HG02852 (cell line): ENCODE measurements around the gene DNAI1.
"Not testable (repeated sequence)": the region's sequence is repeated elsewhere in the genome, so short reads cannot be mapped to it uniquely, and the experiment has no call there.

Experiments
- ATAC-seq: cut with Tn5 transposase; IDR thresholded peaks from one replicate; pipeline ENCODE4 v1.9.1; 2021; ENCODE audit warnings: mild to moderate bottlenecking, moderate library complexity; ENCODE audit not compliant: unreplicated experiment

Gene DNAI1

DNA sequence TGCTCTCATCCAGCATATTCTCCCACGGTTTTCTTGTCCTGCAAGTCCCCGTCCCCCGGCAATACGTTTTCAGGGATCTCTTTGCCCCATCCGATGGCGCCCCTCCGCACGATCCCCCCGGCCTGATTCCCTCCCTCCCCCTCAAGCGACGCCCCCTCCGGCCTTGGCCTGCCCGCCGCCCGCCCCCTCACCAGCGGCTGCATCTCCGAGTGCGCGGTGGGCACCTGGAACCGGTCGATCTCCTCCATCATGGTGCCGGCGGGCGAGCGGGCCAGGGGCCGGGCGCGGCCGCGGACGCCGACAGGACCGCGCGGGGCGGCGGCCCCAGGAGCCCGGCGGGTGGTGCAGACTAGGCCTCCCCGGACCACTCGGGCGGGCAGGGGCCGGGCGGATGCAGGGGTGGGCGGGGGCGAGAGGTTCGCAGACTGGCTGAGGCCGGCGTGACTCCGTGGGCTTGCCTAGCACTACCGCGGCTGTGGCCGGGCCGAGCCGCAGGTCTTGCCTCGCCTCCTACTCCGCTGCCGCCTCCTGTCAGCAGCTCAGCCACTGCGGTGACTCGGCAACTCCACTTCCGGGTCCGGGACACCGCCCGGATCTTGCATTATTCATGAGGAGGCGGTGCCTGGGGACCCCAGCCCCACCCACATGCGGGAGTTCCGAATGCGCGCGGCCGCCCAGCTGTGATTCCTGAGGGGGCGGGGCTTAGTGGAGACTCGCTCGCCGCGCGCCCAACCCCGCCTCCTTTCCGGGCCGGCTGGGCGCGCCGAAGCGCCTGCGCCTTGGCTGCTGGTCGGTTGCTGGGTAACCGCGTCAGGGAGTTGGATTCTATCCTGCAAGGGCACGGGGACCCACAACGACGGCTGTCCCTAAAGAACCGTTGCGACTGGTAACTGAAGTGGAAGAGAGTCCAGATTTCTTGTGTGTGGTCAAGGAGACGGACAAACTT lies at the start of gene DNAI1, which contains the start of gene FAM219A:
TSS of gene DNAI1 (plus strand) at position 793 of the 946 bp plus-strand sequence. CDS start 201 bp downstream, outside the sequence.
TSS of gene FAM219A (minus strand) at position 558 of the 946 bp plus-strand sequence. CDS start at position 251, 307 bp downstream.
- ATAC-seq = peak; percentile 96

DNA sequence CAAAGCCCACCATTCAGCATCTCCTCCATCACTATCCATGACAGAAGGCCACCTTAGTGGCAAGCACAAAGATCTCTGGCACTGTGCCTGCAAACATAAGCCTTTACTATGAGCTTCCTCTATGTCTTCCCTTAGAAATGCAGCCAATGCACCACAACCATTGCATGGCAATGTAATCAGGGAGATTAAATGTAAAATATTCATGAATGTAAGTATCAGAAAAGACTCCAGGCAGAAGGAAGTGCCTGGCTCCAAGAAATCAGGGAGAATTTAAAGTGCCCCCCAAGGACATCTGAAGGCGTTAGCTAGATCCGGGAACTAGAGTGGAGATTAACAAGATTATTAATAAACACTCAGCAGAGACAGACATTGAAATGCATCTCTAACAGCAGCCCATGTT lies 49.5 kb upstream of the DNAI1 start:
- no peak for ATAC-seq

DNA sequence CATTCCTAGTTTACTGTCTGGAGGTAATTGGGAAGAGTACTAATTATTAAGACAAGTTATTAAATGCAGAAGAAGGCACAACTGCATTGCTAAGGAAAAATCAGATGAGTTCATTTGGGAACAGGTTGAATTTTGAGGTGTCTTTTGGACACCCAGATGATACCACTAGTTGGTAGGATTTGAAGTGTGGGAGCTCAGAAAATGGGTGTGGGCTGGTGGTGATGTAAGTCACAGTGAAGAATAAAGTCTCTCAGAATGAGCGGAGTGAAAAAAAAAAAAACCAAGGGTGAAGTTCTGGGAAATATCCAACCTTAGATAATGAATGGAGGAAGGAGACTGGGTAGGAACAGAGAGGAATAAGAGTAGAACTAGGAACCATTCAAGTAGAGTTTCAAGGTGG lies 46.3 kb upstream of the DNAI1 start:
- ATAC-seq = no peak

DNA sequence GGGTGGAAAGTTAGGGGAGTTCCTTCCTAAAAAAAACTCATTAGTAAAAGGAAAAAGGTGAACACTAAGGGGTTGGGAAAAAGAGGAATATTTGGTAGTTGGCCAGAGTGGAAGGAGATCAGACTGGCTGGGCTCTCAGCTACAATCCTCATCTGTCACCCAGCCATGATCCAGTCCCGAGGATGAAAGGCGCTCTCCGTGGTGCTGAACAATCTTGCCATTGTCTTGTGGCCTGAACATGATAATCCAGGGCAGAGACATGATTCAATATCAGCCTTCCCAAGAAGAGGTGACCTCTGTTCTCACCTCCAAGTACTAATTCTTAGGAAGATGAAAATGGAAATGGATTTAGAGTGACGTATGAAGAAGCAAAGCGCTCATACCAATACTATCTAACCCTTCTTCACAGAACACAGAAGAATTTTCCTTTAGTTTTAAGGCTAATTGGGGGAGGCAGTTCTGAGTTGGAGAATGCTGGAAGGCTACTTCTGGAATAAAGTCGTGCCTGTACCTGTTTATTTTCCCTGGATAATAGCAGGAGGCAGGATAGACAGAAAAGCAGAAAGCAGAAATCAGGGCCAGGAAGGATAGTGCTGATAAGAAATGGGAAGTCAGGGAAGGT lies 45.3 kb upstream of the DNAI1 start:
- ATAC-seq = no peak

DNA sequence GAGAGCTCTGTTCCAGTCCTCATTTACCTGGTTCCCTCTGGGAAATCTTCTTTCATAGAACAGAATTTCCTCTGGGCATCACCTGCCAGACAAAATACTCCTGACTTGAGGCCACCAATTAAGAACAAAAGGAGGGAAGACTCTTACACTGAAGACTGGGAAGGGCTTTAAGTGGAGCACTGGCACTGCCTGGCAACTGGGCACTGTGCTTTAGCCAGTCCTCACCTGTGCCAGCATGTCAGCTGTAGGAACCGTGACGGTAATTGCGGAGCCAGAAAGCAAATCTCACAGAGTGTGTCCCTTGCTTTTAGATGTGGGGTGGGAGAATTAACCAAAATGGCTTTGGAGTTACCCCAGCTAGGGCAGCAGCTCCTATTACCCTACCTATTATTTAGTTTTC lies 40.9 kb upstream of the DNAI1 start:
- ATAC-seq = no peak

DNA sequence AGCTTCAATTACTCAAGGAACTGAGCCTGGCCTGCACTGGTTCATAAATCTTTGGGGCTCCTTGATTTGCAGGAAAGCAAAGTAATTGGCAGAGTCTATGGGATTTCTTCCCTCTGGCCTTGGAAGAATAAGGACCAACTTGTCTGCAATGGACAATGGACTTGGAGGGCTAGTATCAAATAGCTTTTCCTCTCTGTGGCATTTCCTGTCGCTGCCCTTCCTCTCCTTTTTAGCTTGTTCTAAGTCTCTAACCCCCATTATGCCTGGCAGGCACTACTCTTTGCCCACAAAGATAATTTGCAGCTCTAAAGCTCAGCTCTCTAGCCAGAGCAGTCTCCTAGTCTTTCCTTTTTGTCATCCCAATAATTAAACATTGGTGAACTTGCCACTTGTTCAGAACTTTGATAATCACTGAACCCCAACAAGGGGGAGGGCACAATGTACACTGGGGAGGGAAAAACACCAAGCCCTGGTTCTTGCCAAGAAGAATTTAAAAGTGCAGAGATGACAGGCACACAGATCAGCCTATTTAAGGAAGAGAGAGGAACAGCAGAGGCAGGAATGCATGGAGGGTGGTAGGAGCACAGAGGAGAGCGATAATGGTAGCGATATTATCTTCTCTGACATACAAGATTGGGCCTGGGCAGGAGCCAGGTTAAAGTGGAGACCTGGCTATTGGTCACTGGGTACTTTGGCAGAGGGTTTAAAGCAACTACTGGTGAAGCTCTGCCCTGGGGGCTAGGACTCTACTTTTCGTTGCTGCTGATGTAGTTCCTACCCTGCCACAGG lies 38.7 kb upstream of the DNAI1 start:
- ATAC-seq = no peak

DNA sequence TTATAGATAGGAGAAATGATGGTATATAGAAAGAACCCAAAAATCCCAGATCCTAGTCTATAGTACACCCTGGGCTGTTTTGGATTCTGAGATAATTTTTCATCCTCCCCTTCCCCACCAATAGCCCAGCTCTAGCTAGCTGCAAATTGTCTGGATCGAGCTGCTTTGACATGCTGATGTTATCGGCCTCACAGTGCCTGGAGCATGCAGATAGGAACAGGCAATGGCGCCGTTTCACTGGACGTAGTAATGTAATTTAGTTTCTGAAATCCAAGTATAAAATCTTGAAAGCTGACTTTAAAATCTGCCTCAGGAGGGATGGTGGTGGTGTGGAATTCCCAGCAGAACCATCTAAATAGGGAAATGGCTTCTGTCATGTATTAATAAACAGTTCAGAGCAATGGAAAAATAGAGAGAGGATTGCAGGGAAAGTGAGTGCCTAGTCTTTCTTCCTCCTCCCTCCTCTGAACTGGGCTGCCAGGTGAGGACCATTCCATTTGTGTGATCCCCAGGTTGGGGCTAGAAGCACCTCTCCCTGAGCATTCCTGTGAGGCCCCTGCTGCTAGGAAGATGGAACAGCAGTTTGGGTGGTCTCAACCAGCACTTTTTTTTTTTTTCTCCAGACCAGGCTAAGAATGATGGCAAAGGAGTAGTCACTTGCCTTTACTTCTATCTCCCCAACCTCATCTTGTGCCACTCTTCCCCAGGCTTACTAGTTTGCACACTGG lies 32.1 kb upstream of the DNAI1 start:
- ATAC-seq = no peak

DNA sequence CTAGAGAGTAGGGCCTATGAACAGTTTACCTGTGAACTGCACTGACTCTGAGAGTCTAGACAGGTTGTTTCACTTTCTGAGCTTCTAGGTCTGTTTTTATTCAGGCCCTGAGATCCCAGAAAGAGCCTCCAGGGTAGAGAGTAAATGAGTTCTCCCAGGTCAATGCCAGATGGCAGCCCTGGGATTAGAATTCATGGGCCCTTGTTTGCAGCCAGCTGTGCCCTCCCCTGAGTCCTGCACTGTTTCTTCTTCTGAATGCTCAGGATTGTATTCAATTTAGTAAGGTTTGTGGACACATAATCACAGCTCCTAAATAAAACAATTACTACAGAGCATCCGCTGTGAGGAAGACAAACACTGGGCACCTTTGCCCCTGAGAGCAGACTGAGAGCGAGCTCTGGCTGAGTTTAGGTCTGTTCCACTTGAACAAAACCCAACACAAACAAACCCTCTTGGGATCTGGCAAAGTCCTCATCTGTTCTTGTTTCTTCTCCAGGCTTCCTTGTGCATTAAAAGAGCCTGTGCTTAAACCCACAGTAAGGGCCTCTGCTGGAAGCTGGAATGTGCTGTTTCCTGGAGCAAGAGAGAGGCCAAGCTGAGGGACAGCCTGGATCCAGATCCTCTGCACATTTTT lies 30.2 kb upstream of the DNAI1 start:
- no peak for ATAC-seq

DNA sequence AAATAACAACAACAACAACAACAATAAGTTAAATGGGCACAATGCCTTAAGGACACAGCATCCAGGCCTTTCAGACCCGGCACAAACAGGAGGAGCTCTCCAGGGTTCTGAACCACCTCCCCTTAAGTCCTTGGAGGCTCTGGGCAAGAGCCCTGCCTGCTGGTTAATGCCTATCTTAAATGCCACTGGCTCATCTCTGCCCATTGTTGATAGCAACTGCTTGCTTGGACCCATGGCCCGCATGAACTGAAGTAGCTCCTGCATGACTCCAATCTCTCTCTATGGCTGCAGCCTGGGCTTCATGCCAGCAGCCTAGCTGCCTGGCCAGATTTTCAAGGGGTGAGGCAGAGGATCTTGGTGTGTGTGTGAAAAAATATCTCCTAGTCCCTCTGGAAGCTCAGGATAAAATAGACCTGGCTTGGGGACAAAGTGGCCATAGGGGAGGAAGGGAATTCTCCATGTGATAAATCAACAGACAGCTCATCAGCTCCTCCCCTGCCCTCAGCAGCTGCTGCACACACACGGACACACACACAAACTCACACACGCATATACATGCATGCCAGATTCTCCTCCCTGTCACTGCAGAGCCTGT lies 27.7 kb upstream of the DNAI1 start:
- no peak for ATAC-seq

DNA sequence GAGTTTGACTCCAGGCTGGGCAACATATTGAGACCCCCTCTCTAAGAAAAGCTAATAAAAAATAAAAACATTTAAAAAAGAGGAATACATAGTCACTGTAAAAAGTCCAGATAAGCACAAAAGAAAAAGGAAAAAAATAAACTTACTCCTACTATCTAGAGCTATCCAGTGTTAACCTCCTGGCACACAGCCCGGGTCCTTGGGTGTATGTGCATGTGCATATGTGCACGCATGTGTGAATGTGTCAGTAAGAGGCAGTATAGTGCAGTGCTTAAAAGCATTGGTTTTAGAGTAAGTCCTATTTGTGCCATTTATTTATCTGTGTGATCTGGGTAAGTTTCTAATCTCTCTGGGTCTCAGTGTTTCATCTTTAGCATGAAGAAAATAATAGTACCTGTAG lies 26.9 kb upstream of the DNAI1 start:
- ATAC-seq = no peak

DNA sequence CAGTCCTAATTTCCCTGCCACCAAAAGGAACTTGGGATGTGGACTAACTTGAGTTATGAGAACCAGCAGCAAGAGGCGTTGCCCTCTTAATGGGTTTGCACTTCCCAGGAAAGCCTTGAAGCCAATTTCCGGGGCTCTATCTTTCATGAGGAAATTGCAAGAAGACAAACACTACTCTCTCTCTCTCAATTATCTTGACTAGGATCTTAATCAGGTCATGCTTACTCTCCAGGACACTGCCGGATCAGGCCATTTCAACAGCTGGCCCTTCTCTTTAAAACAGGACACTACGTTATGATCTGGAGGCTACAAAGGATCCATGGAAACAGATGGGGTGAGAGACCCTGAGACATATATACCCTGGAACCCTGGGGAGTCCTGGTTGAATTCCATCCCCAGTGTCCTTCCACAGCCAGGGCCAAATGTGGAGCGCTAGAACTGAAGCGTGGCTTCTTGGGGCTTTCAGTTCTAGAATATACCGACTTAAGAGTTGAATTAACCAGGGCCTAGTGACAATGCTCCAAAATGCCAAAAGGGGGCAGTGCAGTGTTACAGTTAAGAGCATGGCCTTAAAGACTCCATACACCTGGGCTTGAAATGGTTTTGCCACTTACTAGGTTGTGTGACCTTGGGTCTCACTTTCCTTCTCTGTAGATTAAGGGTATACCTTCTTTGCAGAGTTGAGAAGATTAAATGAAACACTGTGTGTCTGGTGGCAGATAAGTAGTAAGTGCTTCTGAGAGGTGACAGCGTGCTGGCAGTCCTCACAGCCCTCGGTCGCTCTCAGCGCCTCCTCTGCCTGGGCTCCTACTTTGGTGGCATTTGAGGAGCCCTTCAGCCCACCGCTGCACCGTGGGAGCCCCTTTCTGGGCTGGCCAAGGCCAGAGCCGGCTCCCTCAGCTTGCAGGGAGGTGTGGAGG lies 21.3 kb upstream of the DNAI1 start:
- ATAC-seq = peak; percentile 65

DNA sequence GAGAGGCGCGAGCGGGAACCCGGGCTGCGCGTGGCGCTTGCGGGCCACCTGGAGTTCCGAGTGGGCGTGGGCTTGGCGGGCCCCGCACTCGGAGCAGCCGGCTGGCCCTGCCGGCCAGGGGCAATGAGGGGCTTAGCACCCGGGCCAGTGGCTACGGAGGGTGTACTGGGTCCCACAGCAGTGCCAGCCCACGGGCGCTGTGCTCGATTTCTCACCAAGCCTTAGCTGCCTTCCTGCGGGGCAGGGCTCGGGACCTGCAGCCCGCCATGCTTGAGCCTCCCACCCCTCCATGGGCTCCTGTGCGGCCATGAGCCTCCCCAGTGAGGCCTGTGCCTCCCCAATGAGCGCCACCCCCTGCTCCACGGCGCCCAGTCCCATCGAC lies 20.7 kb upstream of the DNAI1 start:
- not testable (repeated sequence) for ATAC-seq

DNA sequence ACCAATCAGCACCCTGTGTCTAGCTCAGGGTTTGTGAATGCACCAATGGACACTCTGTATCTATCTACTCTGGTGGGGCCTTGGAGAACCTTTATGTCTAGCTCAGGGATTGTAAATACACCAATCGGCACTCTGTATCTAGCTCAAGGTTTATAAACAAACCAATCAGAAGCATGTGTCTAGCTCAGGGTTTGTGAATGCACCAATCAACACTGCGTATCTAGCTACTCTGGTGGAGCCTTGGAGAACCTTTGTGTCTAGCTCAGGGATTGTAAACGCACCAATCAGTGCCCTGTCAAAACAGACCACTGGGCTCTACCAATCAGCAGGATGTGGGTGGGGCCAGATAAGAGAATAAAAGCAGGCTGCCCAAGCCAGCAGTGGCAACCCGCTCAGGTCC lies 20.1 kb upstream of the DNAI1 start:
- ATAC-seq = not testable (repeated sequence)

DNA sequence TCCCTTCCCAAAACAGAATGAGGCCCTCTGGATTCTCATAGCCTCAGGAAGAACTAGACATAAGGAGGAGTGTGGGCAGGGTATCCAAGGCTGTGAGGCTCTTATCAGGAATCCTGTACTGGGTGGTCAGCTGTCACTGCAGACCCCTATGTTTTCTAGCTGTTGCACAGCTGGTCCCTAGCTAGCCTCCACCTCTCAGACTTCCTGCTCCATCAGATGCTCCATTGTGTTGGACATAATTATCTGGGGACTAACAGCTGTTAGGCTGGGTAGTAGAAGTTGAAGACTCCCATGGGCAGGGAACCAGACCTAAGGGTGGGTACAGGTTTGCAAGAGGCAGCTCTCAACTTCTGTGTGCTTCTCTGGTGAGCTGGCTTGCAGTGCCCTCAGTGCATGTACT lies 18.6 kb upstream of the DNAI1 start:
- no peak for ATAC-seq

DNA sequence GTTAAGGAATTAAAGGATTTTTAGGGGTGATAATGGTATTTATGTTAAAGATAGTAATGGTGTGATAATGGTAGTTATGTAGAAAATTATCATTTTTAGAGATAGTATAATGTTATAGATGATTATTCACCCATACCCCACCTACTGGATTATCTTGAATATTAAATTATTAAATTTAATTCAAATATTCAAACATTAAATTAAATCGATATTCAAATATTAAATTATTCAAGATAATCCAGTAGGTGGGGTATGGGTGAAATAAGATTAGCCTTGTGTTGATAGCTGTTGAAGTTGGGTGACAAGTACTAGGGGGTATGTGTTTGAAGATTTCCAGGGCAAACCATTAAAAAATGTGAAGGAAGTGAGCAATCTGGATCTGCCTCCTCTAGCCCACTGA lies 15.8 kb upstream of the DNAI1 start:
- no peak for ATAC-seq

DNA sequence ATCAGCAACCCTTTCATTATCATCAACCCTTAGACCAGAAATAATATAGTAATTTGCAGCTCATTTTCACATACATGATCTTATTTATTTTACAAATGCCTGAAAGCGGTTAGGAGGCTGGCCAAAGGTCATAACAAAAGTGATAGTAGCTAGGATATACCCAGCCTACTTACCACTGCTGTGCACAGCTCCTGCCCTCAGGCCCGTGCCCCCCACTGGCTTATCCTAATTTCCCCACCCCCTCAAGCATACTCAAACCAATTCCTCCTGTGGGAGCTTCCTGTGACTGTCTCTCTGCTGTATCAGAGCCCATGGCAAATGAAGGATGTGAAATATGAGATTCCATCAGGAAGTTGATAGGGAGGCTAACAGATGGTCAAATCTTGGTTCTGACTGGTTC lies 15.1 kb upstream of the DNAI1 start:
- ATAC-seq = no peak

DNA sequence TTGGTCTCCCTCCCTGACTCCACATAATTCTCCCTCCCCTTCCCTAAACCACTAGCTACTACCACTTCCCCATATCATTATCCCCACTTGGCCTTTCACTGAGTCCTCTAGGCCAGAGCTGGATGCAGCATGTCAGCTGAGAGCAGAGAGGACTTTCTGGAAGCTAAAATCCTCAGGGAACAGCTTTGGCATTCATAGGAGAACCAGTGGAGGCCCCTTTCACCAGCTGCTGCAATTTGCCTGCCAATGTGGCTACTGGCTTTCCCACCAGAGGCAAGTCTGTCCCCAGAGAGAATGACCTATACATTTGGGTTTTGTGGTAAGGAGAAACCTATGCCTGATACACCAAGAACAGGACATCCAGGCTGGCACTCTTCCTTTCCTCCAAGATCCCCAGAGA lies 14.6 kb upstream of the DNAI1 start:
- no peak for ATAC-seq

DNA sequence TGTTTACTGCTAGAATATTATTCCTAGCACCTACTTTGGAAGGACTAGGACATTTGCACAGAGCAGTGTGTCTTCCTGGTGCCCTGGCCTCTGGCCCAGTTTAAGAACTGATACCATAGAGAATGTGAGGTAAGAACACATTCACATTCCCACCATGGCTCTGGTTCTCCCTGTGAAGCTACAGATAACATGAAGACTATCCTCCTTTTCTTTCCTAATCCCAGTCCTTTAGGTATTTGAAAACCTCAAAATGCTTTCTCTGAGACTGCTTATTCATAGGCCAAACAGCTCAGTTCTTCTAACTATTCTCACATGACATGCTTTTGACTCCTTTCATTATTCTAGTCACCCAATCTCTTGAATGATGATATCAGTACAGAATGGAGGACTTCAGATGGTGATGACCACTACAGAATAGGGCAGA lies 12.1 kb upstream of the DNAI1 start:
- no peak for ATAC-seq

DNA sequence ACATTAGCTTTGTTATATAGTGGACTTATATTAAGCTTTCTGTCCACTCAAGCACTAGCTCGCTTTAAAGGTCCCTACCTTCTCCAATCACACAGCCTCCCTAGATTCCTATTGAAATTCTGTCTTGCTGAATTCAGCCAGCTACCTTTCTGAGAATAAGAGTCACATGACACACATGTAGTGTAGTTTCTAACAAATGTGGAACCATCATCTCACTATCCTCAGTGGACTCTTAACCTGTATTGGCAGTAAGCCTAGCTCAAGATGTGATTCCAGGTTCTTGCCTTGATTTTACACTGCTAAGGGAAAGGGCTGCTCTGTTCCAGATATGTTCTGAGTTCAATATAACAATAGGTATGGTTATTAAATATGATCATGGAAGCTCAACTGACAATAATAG lies 11.7 kb upstream of the DNAI1 start:
- no peak for ATAC-seq
